Adipose tissue (tissue), 3 donors: Measurements from ENCODE around the gene VANGL1. TPM values are rescaled to one million over a fixed set of nuclear protein-coding genes. Genes with fewer than 3 reads are reported as not detected.

Source experiments
- H3K27ac ChIP-seq: one replicate; pipeline ENCODE4 v1.5.1; 2013; ENCODE audit warnings: low read depth, low read length
- WGBS, 3 donors: extraction: QIAGEN DNeasy Blood & Tissue Kit; methylation state at CpG; one replicate each; pipeline ENCODE4 v1.1.7; 2013; 5-methylcytosine and 5-hydroxymethylcytosine counted together
- polyA plus RNA-seq, 3 donors: library from polyadenylated mRNA; stranded (reverse); fragments of 200-250 nt; gene quantifications; one replicate each; pipeline ENCODE4 v1.2.3, GENCODE V29; 2013
- donor health status: healthy with polysubstance abuse.
- donor health status: Bipolar disorder and iron deficiency.
- donor health status: healthy.

Gene VANGL1
- polyA plus RNA-seq, 3 donors, result 2.2 to 4.0 (median 2.5) TPM

- 79 to 81% (median 81%) methylated on average over 5 of the region's 5 CpGs for WGBS, 3 donors
- H3K27ac ChIP-seq, result no peak overlapping the region
These were observed 76.4 kb downstream of the VANGL1 start for GRCh38 chr1:115718011-115718754.

GRCh38 chr1:115719285-115719684 lies 77.5 kb downstream of the VANGL1 start:
- H3K27ac ChIP-seq, result no peak overlapping the region
- WGBS, 3 donors, result 95 to 98% (median 96%) methylated on average over 7 of the region's 7 CpGs

- WGBS, 3 donors, result 88 to 92% (median 90%) methylated on average over 1 of the region's 1 CpG
- no peak overlapping the region for H3K27ac ChIP-seq
These were observed 80.5 kb downstream of the VANGL1 start for GRCh38 chr1:115722221-115722620.

GRCh38 chr1:115723756-115724155 lies 82.0 kb downstream of the VANGL1 start:
- no peak overlapping the region for H3K27ac ChIP-seq
- 63 to 89% (median 87%) methylated on average over 5 of the region's 5 CpGs for WGBS, 3 donors

- no peak overlapping the region for H3K27ac ChIP-seq
- 50 to 73% (median 67%) methylated on average over 2 of the region's 2 CpGs for WGBS, 3 donors
These were observed 83.8 kb downstream of the VANGL1 start for GRCh38 chr1:115725600-115725999.

- 72 to 84% (median 82%) methylated on average over 3 of the region's 3 CpGs for WGBS, 3 donors
- no peak overlapping the region for H3K27ac ChIP-seq
These were observed 84.4 kb downstream of the VANGL1 start for GRCh38 chr1:115726161-115726560.

- H3K27ac ChIP-seq, result no peak overlapping the region
These were observed 84.8 kb downstream of the VANGL1 start for GRCh38 chr1:115726570-115726969.

GRCh38 chr1:115727706-115728249 lies 86.0 kb downstream of the VANGL1 start:
- no peak overlapping the region for H3K27ac ChIP-seq
- WGBS, 3 donors, result 25 to 65% (median 34%) methylated on average over 7 of the region's 7 CpGs

- H3K27ac ChIP-seq, result no peak overlapping the region
- WGBS, 3 donors, result 79 to 83% (median 80%) methylated on average over 1 of the region's 1 CpG
These were observed 86.6 kb downstream of the VANGL1 start for GRCh38 chr1:115728341-115728740.

- H3K27ac ChIP-seq, result no peak overlapping the region
- 86 to 90% (median 87%) methylated on average over 4 of the region's 4 CpGs for WGBS, 3 donors
These were observed 88.0 kb downstream of the VANGL1 start for GRCh38 chr1:115729756-115730155.

- 31 to 74% (median 32%) methylated on average over 4 of the region's 4 CpGs for WGBS, 3 donors
- H3K27ac ChIP-seq, result no peak overlapping the region
These were observed 90.5 kb downstream of the VANGL1 start for GRCh38 chr1:115732316-115732715.

GRCh38 chr1:115740811-115741210 lies 99.0 kb downstream of the VANGL1 start:
- WGBS, 3 donors, result 62 to 86% (median 68%) methylated on average over 1 of the region's 1 CpG

GRCh38 chr1:115744646-115745275 lies 103.0 kb downstream of the VANGL1 start:
- H3K27ac ChIP-seq, result no peak overlapping the region
- 81 to 87% (median 82%) methylated on average over 3 of the region's 3 CpGs for WGBS, 3 donors

More at GRCh38 chr1:115740811-115741210, 99.0 kb downstream of the VANGL1 start:
- no peak overlapping the region for H3K27ac ChIP-seq

GRCh38 chr1:115746021-115746690 lies 104.4 kb downstream of the VANGL1 start:
- WGBS, 3 donors, result 51 to 85% (median 83%) methylated on average over 5 of the region's 5 CpGs
- H3K27ac ChIP-seq, result no peak overlapping the region

Other genes with a start within 250 kb of the VANGL1 start
- gene CASQ2, start 126.7 kb downstream of the VANGL1 start, polyA plus RNA-seq, result 10 to 100 TPM in 1 of 3 donors, 1 to 10 TPM in 1, under 1 TPM in 1; 0.84 to 12.9 (median 3.4) TPM
- under 1 TPM in 1 of 3 donors, not detected in 2; 0.02 TPM for gene NHLH2, start 199.2 kb downstream of the VANGL1 start, polyA plus RNA-seq